BE2C (cell line): ENCODE data around the gene LCLAT1.
"Not testable (repeated sequence)": the region's sequence is repeated elsewhere in the genome, so short reads cannot be mapped to it uniquely, and the experiment has no call there.

ENCODE experiments used
- DNase-seq: peaks from one replicate; pipeline ENCODE4 v3.0.0-alpha.2; 2020
- H3K27me3 ChIP-seq: fragments of 250-450 bp; sonication (Bioruptor Pico); 2 replicates; pipeline ENCODE4 v1.5.1; 2020; ENCODE audit warnings: mild to moderate bottlenecking
- H3K36me3 ChIP-seq: fragments of 250-450 bp; sonication (Bioruptor Pico); 2 replicates; pipeline ENCODE4 v1.5.1; 2020; ENCODE audit warnings: mild to moderate bottlenecking
- H3K4me1 ChIP-seq: fragments of 250-450 bp; sonication (Bioruptor Pico); 2 replicates; pipeline ENCODE4 v1.5.1; 2020
- H3K4me3 ChIP-seq: 2 replicates; pipeline ENCODE4 v1.5.1; 2011; ENCODE audit warnings: low read depth, low read length
- H3K9me3 ChIP-seq: fragments of 250-450 bp; sonication (Bioruptor Pico); 2 replicates; pipeline ENCODE4 v1.5.1; 2020
- TF ChIP-seq, protein P1 (sequence below): IDR thresholded peaks from 2 replicates; pipeline ENCODE4 v1.5.1; 2012; ENCODE audit warnings: mild to moderate bottlenecking, low read depth, low read length

LCLAT1 gene

DNA sequence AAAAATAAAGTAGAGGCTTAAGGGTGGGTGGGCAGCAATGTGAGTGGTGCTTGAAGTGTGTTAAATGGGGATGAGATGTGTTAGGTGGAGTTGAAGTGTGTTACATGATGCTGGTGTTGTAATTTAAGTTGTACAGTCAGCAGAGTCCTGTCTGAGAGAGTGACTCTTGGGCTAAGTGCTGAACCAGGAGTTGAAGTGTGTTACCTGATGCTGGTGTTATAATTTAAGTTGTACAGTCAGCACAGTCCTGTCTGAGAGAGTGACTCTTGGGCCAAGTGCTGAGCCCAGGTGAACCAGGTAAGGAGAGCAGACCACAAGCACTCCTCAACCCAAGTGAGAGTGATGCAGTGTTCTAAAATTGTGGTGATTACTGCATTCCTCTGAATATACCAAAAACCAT lies 40.6 kb downstream of the LCLAT1 start:
- no peak overlapping the region for H3K4me3 ChIP-seq
- H3K4me1 ChIP-seq: peaks cover 34% of the 10 kb centered on the region
- TF ChIP-seq, protein P1, sequence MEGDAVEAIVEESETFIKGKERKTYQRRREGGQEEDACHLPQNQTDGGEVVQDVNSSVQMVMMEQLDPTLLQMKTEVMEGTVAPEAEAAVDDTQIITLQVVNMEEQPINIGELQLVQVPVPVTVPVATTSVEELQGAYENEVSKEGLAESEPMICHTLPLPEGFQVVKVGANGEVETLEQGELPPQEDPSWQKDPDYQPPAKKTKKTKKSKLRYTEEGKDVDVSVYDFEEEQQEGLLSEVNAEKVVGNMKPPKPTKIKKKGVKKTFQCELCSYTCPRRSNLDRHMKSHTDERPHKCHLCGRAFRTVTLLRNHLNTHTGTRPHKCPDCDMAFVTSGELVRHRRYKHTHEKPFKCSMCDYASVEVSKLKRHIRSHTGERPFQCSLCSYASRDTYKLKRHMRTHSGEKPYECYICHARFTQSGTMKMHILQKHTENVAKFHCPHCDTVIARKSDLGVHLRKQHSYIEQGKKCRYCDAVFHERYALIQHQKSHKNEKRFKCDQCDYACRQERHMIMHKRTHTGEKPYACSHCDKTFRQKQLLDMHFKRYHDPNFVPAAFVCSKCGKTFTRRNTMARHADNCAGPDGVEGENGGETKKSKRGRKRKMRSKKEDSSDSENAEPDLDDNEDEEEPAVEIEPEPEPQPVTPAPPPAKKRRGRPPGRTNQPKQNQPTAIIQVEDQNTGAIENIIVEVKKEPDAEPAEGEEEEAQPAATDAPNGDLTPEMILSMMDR: no peak
- no peaks in the 10 kb centered on the region for H3K27me3 ChIP-seq
- H3K9me3 ChIP-seq: no peaks in the 10 kb centered on the region
- no peak for DNase-seq
- no peaks in the 10 kb centered on the region for H3K36me3 ChIP-seq

DNA sequence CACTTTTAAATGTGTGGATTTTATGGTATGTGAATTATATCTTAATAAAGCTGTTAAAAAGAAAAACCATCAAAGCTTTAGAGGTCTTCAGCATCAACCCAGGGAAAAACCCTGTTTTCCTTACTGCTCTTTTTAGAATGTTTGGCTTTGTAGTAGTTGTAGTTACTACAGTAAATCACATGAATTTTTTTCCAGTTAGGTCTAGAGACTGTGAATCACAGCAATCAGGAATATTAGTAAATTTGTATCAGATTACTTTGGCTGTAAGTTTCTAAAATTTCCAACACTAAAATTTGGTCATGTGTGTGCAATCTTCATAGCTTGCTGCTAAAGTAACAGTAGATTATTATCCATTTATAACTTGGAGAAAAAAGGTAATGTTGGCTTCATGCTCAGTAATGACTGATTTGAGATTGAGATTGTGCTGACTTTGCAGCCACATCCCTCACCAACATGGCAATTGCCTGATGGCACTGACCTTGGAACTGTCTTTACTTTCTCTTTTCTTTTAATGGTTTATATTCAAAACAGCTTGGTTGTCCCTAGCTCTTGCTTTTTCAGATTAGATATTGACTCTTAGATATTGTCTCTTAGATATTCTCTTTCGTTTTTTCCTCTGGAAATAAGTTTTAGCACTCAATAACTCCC lies 41.1 kb downstream of the LCLAT1 start:
- no peak for DNase-seq
- Histone ChIP-seq H3K27me3 (no peaks in the 10 kb centered on the region), H3K36me3 (no peaks in the 10 kb centered on the region), H3K9me3 (no peaks in the 10 kb centered on the region), H3K4me1 (peaks cover 34% of the 10 kb centered on the region), H3K4me3 (no peak overlapping the region)
- TF ChIP-seq, protein P1: no peak

DNA sequence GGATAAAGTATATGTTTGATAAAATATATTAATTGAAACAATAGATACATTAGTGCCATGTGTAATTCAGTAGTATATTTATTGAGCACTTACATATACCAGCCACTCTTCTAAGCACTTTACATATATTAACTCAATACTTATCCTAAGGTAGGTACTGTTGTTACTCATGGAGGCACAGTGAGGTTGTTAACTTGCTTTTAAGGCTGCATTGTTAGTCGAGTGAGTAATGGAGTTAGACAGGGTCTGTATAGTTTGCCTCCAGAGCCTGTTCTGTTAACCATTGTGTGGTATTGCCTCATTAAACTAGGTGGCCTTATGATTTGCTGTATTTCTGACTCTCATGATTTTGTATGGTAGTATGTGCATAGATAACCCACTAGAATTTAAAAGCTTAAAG lies 44.2 kb downstream of the LCLAT1 start:
- peaks cover 16% of the 10 kb centered on the region for H3K4me1 ChIP-seq
- H3K9me3 ChIP-seq: no peaks in the 10 kb centered on the region
- no peak overlapping the region for H3K4me3 ChIP-seq
- DNase-seq: no peak
- H3K27me3 ChIP-seq: no peaks in the 10 kb centered on the region
- H3K36me3 ChIP-seq: no peaks in the 10 kb centered on the region
- TF ChIP-seq, protein P1: no peak

DNA sequence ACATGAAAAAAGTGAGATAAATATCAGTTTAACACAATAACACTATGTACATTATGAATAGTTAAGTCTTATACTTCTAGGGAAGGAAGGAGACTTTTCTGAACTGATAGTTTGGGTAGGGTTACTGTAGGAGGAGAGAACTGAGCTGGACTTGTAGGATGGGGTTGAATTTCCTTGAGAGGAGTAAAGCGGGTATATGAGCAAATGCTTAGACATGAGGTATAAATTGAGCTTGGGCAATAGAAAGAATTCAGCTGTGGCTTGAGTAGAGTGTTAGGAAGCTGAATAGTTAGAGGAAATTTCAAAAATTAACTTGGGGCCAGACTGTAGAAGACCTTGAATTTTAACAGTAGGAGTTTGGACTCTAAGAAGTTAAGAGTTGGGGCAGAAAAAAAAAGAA lies 45.1 kb downstream of the LCLAT1 start:
- Histone ChIP-seq H3K9me3 (no peaks in the 10 kb centered on the region), H3K36me3 (no peaks in the 10 kb centered on the region), H3K27me3 (no peaks in the 10 kb centered on the region), H3K4me3 (no peak overlapping the region), H3K4me1 (peaks cover 16% of the 10 kb centered on the region)
- TF ChIP-seq, protein P1: no peak
- DNase-seq: no peak

DNA sequence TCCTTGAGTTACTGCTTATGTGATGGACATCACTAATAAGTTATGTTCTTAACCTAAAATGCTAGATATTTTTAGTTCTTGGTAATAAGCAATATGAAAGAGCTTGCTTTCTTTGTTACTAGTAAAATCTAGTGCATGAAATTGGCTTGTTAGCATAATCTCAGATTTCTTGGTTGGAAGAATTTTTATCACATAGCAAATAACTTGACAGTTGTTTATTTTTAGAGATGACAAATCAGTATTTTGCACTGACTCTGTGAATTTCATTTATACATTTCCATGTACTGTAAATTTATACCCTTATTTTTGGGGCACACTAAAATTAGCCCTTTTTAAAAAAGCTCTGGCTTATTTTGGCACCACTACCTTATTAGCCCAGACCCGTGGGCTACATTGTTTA lies 45.6 kb downstream of the LCLAT1 start:
- DNase-seq: no peak
- Histone ChIP-seq H3K9me3 (no peaks in the 10 kb centered on the region; the same call in 1 of the 2 replicates), H3K4me3 (no peak overlapping the region), H3K36me3 (no peaks in the 10 kb centered on the region; the same call in 1 of the 2 replicates), H3K4me1 (peaks cover 14% of the 10 kb centered on the region), H3K27me3 (no peaks in the 10 kb centered on the region)
- TF ChIP-seq, protein P1: no peak

DNA sequence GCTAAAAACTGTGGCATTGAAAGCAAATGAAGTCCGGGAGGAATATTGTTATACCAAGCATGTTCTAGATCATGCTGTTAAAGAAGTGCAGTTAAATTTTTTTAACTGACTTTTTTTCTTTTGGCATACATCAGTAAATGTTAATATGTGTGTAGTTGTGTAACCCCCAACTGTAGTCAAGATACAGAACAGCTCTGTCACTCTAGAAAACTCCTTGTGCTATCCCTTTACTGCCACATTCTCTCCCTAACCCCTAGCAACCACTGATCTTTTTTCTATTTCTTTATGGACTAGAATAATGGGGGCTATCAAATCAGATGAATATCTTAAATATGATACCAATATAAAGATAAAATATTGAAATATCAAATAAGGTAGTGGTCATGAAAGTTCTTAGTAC lies 46.4 kb downstream of the LCLAT1 start:
- TF ChIP-seq, protein P1: no peak
- Histone ChIP-seq H3K36me3 (no peaks in the 10 kb centered on the region; the same call in 1 of the 2 replicates), H3K9me3 (no peaks in the 10 kb centered on the region; the same call in 1 of the 2 replicates), H3K27me3 (no peaks in the 10 kb centered on the region), H3K4me1 (peaks cover 5% of the 10 kb centered on the region), H3K4me3 (no peak overlapping the region)
- no peak for DNase-seq

DNA sequence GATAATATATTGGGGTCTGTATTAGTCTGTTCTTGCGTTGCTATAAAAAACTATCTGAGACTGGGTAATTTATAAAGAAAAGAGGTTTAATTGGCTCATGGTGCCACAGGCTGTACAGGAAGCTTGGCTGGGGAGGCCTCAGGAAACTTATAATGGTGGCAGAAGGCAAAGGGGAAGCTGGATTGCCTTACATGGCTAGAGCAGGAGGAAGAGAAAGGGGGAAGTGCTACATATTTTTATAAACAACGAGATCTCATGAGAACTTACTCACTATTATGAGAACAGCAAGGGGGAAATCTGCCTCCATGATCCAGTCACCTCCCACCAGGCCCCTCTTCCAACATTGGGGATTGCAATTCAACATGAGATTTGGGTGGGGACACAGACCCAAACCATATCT lies 48.9 kb downstream of the LCLAT1 start:
- not testable (repeated sequence) for H3K4me1 ChIP-seq, H3K27me3 ChIP-seq, H3K4me3 ChIP-seq, DNase-seq, H3K36me3 ChIP-seq, H3K9me3 ChIP-seq
